Measurements from ENCODE around the gene TFDP2.
A peak's percentile ranks its signal among the peaks of the same experiment; 100 is the strongest.
"Not testable (repeated sequence)": the region's sequence is repeated elsewhere in the genome, so short reads cannot be mapped to it uniquely, and the experiment has no call there.

Gene TFDP2

GRCh38 chr3:142148792-142149672 lies at the start of gene TFDP2:
TFDP2 (minus strand) TSS chr3:142149544; CDS start chr3:142101749, 47,795 bp downstream.
- DNase-seq, result peak; percentile 92

- DNase-seq, result no peak
These were observed 39.5 kb upstream of the TFDP2 start for GRCh38 chr3:142188846-142189245.

GRCh38 chr3:142180761-142181362 lies 31.5 kb upstream of the TFDP2 start:
- DNase-seq, result no peak

- DNase-seq, result no peak
These were observed 26.1 kb upstream of the TFDP2 start for GRCh38 chr3:142175478-142175877.

GRCh38 chr3:142174559-142174958 lies 25.2 kb upstream of the TFDP2 start:
- DNase-seq, result no peak

- DNase-seq, result no peak
These were observed 19.2 kb upstream of the TFDP2 start for GRCh38 chr3:142168514-142168913.

- DNase-seq, result no peak
These were observed 15.8 kb upstream of the TFDP2 start for GRCh38 chr3:142165194-142165593.

GRCh38 chr3:142159083-142159740 lies 9.9 kb upstream of the TFDP2 start:
- DNase-seq, result no peak

GRCh38 chr3:142154186-142154585 lies 4.8 kb upstream of the TFDP2 start:
- DNase-seq, result no peak

- no peak for DNase-seq
These were observed 3.0 kb upstream of the TFDP2 start for GRCh38 chr3:142152384-142152783.

- DNase-seq, result no peak
These were observed 2.5 kb upstream of the TFDP2 start for GRCh38 chr3:142151828-142152227.

GRCh38 chr3:142151240-142151639 lies 1.9 kb upstream of the TFDP2 start:
- DNase-seq, result no peak

- DNase-seq, result no peak
These were observed 927 bp upstream of the TFDP2 start for GRCh38 chr3:142150271-142150670.

GRCh38 chr3:142149673-142149992 lies 289 bp upstream of the TFDP2 start:
- no peak for DNase-seq

GRCh38 chr3:142148044-142148791 lies 1.1 kb downstream of the TFDP2 start:
- no peak for DNase-seq

GRCh38 chr3:142144587-142144986 lies 4.8 kb downstream of the TFDP2 start:
- DNase-seq, result not testable (repeated sequence)

- not testable (repeated sequence) for DNase-seq
These were observed 8.6 kb downstream of the TFDP2 start for GRCh38 chr3:142140608-142141285.

- not testable (repeated sequence) for DNase-seq
These were observed 12.3 kb downstream of the TFDP2 start for GRCh38 chr3:142137089-142137488.

- no peak for DNase-seq
These were observed 14.5 kb downstream of the TFDP2 start for GRCh38 chr3:142134799-142135325.

GRCh38 chr3:142129516-142130171 lies 19.7 kb downstream of the TFDP2 start:
- no peak for DNase-seq

GRCh38 chr3:142127941-142128658 lies 21.2 kb downstream of the TFDP2 start:
- DNase-seq, result no peak
